ENCODE measurements around the gene NOD1. TPM values are rescaled to one million over a fixed set of nuclear protein-coding genes. Genes with fewer than 3 reads are reported as not detected.

NOD1 gene
- total and polyA plus RNA-seq, 2 of the 8 experiments (the other 6 are each of a cell fraction or from before 2014, with no cell fraction given) = 3.8 to 6.5 TPM

GRCh38 chr7:30465046-30465810 is 13.4 kb downstream of the NOD1 start (continued):
- TF ChIP-seq ATF3 (IDR thresholded peaks at IDR 0.05; ENCODE audit: insufficient read depth, low read depth, low read length) (no peak), E2F6 (IDR thresholded peaks at IDR 0.05) (no peak), GABPA (IDR thresholded peaks at IDR 0.05; ENCODE audit: borderline replicate concordance, insufficient read depth, low read length) (no peak), SIN3A (conservative IDR thresholded peaks at IDR 0.05 in 1 of 2, IDR thresholded peaks at IDR 0.05 in 1 of 2; ENCODE audit: low read depth in 1 of 2, low read length in 2 of 2) (no peak), ATF2 (IDR thresholded peaks at IDR 0.05; ENCODE audit: low read length) (no peak), EZH2 (IDR thresholded peaks at IDR 0.05; ENCODE audit: low read depth, low read length, severe bottlenecking) (no peak)

Data from H1 (cell line).